Thoracic aorta (tissue), 2 donors: Measurements from ENCODE around the gene BET1. TPM values are rescaled to one million over a fixed set of nuclear protein-coding genes. Genes with fewer than 3 reads are reported as not detected.

ENCODE experiments used
- ATAC-seq: fragments of 150-250 bp; one replicate; pipeline ENCODE4 v1.8.0; 2017; ENCODE audit warnings: low read depth; ENCODE audit not compliant: insufficient number of reproducible peaks, low FRiP score
- DNase-seq: peaks from one replicate; pipeline ENCODE4 v3.0.0-alpha.2; 2020; ENCODE audit warnings: low spot score
- H3K27ac ChIP-seq, 2 donors: fragments of 200-600 bp; sonication (generic); 1 replicate in 1 of 2; 2 replicates in 1 of 2; pipeline ENCODE4 v1.5.1; 2016; ENCODE audit warnings: mild to moderate bottlenecking in 2 of 2, moderate library complexity in 2 of 2
- H3K27me3 ChIP-seq: fragments of 200-600 bp; sonication (generic); replicated peaks from 2 replicates; pipeline ENCODE4 v1.6.0; 2016; ENCODE audit warnings: mild to moderate bottlenecking; ENCODE audit not compliant: insufficient read depth
- H3K36me3 ChIP-seq: fragments of 200-600 bp; sonication (generic); one replicate; pipeline ENCODE4 v1.5.1; 2016
- H3K4me1 ChIP-seq, 2 donors: fragments of 200-600 bp; sonication (generic); 1 replicate in 1 of 2; 2 replicates in 1 of 2; pipeline versions ENCODE4 v1.5.1 to v1.6.0; 2016; ENCODE audit warnings: low read depth in 2 of 2, mild to moderate bottlenecking in 1 of 2; ENCODE audit not compliant: control insufficient read depth in 1 of 2
- H3K4me3 ChIP-seq: fragments of 200-600 bp; sonication (generic); 2 replicates; pipeline ENCODE4 v1.5.1; 2016; ENCODE audit warnings: mild to moderate bottlenecking
- H3K9me3 ChIP-seq: fragments of 200-600 bp; sonication (generic); 2 replicates; pipeline ENCODE4 v1.5.1; 2016
- CTCF ChIP-seq: fragments of 200-600 bp; sonication (generic); IDR thresholded peaks from one replicate; pipeline ENCODE4 v1.5.1; 2019; ENCODE audit warnings: antibody characterized with exemption
- total RNA-seq, 2 donors: library from RNA; depleted of rRNA; stranded (reverse); fragments of >200 nt; gene quantifications; one replicate each; pipeline versions ENCODE4 v1.1.0 to v1.2.3, GENCODE V29; 2016

Gene BET1
- total RNA-seq, 2 donors from 2014 or later: 8.3 to 10.8 TPM

GRCh38 chr7:94042381-94042780 lies 38.2 kb upstream of the BET1 start:
- DNase-seq: no peak
- Histone ChIP-seq H3K36me3 (no peaks in the 10 kb centered on the region), H3K4me3 (no peak overlapping the region), H3K27me3 (no peaks in the 10 kb centered on the region), H3K27ac (no peak overlapping the region), H3K4me1 (no peaks in the 10 kb centered on the region), H3K9me3 (no peaks in the 10 kb centered on the region)
- ATAC-seq: no peak
- TF ChIP-seq CTCF: no peak

GRCh38 chr7:94041529-94041928 lies 37.4 kb upstream of the BET1 start:
- no peaks in the 10 kb centered on the region for H3K9me3 ChIP-seq
- no peak for TF ChIP-seq CTCF
- H3K4me3 ChIP-seq: no peak overlapping the region
- no peaks in the 10 kb centered on the region for H3K4me1 ChIP-seq
- no peak for ATAC-seq
- H3K27me3 ChIP-seq: no peaks in the 10 kb centered on the region
- H3K27ac ChIP-seq: no peak overlapping the region
- DNase-seq: no peak
- no peaks in the 10 kb centered on the region for H3K36me3 ChIP-seq

GRCh38 chr7:94040254-94040653 lies 36.1 kb upstream of the BET1 start:
- H3K27ac ChIP-seq: no peak overlapping the region
- no peak for DNase-seq
- no peaks in the 10 kb centered on the region for H3K4me1 ChIP-seq
- no peak overlapping the region for H3K4me3 ChIP-seq
- no peak for TF ChIP-seq CTCF
- H3K9me3 ChIP-seq: no peaks in the 10 kb centered on the region
- ATAC-seq: no peak
- H3K27me3 ChIP-seq: no peaks in the 10 kb centered on the region
- H3K36me3 ChIP-seq: no peaks in the 10 kb centered on the region

- Histone ChIP-seq H3K4me1 (no peaks in the 10 kb centered on the region), H3K27me3 (no peaks in the 10 kb centered on the region), H3K4me3 (no peak overlapping the region), H3K9me3 (no peaks in the 10 kb centered on the region), H3K36me3 (no peaks in the 10 kb centered on the region), H3K27ac (no peak overlapping the region)
- no peak for TF ChIP-seq CTCF
- ATAC-seq: no peak
- DNase-seq: no peak
Observed at GRCh38 chr7:94039368-94040035, 35.3 kb upstream of the BET1 start.

GRCh38 chr7:94031865-94032264 lies 27.7 kb upstream of the BET1 start:
- H3K27me3 ChIP-seq: no peaks in the 10 kb centered on the region
- ATAC-seq (no peak), DNase-seq (no peak)
- TF ChIP-seq CTCF: no peak
- no peak overlapping the region for H3K27ac ChIP-seq
- no peaks in the 10 kb centered on the region for H3K9me3 ChIP-seq
- no peak overlapping the region for H3K4me3 ChIP-seq
- H3K36me3 ChIP-seq: no peaks in the 10 kb centered on the region
- no peaks in the 10 kb centered on the region for H3K4me1 ChIP-seq
